GM19467 (cell line): ENCODE results near the gene CCL18.
"Not testable (repeated sequence)": the region's sequence is repeated elsewhere in the genome, so short reads cannot be mapped to it uniquely, and the experiment has no call there.

Experiments
- ATAC-seq: cut with Tn5 transposase; IDR thresholded peaks from one replicate; pipeline ENCODE4 v1.9.1; 2021; ENCODE audit warnings: mild to moderate bottlenecking, moderate library complexity; ENCODE audit not compliant: unreplicated experiment

Gene CCL18

DNA sequence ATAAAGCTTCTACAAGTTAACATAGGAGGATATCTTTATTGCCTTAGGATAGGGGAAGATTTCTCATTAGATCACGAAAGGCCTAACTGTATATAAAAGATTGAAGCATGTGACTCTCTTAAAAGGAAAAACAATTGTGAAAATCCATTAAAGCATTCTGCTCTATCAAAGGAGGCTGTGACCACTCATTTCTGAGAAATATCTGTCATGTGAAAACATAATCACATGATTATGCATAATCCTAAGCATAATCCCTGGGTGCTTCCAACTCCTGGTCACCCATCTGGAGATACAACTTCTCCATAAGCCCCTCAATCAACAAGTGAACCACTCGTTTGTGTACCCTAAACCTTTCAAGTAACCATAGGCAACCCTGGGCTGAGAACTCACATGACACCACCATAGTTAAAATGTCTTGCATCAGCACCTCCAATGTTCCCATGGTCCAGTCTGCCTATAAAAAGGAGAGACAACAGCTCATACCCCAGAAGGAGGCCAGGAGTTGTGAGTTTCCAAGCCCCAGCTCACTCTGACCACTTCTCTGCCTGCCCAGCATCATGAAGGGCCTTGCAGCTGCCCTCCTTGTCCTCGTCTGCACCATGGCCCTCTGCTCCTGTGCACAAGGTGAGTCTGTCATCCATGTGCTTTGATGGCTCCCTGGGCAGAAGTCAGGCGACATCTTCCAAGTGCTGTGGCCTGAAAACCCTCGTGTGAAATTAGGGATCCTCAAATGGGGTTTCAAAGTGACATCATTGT is at the start of gene CCL18:
Gene CCL18, plus strand, starts transcription at position 487 of the 756 bp plus-strand sequence. Its CDS starts 71 bp downstream, at position 558.
- no peak for ATAC-seq

DNA sequence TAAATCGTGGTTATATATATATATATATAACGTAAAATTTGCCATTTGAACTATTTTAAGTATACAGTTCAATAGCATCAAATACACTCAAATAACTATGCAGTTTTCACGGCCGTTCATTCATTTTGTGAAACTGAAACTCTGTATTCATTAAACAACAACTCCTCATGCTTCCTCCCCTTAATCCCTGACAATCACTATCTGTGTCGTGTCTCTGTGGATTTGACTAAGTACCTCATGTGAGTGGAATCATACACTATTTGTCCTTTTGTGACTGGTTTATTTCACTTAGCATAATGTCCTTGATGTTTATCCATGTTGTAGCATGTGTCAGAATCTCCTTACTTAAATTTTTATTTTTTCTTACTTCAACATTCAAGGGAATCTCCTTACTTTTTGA is 49.1 kb upstream of the CCL18 start:
- no peak for ATAC-seq

DNA sequence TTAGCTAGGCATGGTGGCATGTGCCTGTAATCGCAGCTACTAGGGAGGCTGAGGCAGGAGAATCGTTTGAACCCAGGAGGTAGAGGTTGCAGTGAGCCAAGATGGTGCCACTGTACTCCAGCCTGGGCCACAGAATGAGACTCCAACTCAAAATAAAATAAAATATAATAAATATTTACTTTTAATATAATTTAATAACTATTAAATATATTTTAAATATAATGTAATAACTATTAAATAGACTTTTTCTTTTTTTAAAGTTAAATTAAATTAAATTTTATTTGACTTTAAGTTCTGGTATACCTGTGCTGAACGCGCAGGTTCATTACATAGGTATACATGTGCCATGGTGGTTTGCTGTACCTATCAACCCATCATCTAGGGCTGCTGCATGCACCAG is 48.2 kb upstream of the CCL18 start:
- ATAC-seq = not testable (repeated sequence)

GRCh38 chr17:36016555-36016954 is 47.5 kb upstream of the CCL18 start:
- no peak for ATAC-seq

DNA sequence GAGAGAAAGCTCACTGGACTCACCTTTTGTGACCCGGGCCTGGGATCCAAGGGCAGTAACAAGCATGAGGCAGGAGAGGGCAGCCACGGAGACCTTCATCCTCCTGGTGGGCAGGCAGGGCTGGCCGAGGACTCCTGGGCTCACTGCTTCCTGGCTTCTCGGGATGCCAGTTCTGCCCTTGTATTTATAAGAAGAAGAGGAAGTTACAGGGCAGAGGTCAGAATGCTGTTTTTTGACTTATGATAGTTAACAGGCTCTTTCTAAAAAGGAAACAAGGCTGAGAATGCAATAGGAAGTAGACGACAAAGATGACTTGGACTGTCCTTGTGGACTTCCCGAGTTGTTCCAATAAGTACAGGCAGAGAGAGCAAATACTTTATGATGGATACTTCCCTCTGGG is 46.3 kb upstream of the CCL18 start, which contains the start of gene CCL23:
Gene CCL23, minus strand, starts transcription at position 174 of the 400 bp plus-strand sequence. Its CDS starts 75 bp downstream, at position 99.
- ATAC-seq = no peak

- no peak for ATAC-seq
These were observed 44.6 kb upstream of the CCL18 start for GRCh38 chr17:36019423-36019822.

DNA sequence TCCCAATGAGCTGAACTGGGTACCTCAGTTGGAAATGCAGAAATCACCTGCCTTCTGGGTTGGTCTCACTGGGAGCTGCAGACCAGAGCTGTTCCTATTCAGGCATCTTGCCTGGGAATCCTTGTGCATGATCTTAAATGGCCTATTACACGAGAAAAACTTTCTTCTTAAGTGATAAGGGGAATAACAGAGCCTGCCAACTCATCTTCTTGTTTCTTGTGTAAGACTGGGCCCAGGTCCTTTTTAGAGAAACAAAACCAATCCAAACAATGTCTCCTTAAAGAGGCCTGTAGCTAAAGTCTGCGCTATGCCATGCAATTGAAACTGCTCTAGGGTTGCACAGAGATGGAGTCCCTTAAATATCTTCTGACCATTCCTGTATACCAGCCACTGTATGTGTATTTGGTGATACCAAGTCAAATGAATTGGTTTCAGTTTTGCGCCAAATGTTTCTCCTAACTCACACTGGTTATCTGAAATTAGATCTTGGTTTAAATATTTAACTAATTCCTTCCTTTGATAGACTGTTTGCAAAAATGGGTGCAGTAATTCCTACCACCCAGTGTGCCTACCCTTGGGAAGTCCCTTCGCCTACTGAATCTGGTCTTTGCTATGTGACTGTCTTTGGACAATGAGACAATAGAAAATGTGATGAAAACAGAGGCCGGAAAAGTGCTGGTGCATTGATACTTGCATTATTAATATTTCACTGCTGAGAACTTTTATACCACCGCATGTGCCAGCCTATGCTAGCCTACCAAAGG is 39.8 kb upstream of the CCL18 start:
- ATAC-seq = no peak

DNA sequence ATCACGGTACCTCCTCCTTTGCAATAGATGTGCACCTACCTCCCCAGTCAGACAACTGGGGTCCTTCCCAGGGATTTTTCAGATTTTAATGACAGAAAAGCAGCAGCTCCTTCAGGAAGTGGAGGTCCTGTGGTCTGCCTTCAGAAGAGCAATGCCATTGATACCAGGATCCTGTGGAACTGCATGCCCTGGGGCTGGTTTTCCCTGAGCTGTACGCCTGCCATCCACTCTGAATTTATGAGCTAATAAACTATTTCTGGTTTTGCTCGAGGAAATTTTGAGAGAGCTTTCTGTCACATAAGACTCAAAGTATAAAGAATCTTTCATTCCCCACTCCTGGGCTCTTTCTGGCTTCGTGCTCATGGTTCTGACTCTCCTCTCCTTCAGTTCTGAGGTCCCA is 36.3 kb upstream of the CCL18 start:
- no peak for ATAC-seq

- ATAC-seq = no peak
These were observed 33.1 kb upstream of the CCL18 start for GRCh38 chr17:36030956-36031355.

- no peak for ATAC-seq
These were observed 29.9 kb upstream of the CCL18 start for GRCh38 chr17:36034127-36034526.

- no peak for ATAC-seq
These were observed 27.8 kb upstream of the CCL18 start for GRCh38 chr17:36036235-36036634.

GRCh38 chr17:36048066-36048465 is 16.0 kb upstream of the CCL18 start:
- ATAC-seq = no peak

DNA sequence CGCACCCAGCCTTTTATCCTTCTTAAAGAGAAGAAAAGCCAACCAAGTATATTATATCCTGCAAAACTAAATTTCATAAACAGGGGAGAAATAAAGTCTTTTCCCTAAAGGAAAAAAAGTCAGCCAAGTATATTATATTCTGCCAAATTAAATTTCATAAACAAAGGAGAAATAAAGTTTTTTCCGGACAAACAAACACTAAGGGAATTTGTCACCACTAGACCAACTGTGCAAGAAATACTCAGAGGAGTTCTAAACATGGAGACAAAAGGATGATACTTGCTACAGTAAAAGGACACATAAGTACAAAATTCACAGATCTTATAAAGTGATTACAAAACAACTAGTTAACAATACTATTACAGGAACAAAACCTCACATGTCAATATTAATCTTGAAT is 14.4 kb upstream of the CCL18 start:
- ATAC-seq = no peak

GRCh38 chr17:36055171-36055570 is 8.9 kb upstream of the CCL18 start:
- no peak for ATAC-seq

- no peak for ATAC-seq
These were observed 8.1 kb upstream of the CCL18 start for GRCh38 chr17:36055921-36056520.

DNA sequence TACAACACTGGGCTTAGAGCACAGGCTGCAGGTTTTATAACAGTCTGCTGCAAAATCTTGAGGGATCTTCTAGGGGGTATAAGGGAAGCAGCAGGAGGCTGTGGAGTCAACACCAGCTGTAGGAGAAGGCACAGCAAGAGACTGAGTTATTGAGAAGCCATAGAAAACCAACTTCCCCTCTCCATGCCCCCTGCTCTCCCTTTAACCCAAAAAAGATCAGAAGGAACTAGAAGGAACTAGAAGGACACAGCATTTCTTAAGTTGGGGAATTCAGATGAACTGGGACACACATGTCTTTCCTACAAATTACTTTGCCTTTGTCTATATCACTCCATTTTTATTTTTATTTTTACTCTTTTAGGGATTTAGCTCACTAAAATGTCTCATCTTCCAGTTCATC is 6.2 kb upstream of the CCL18 start:
- no peak for ATAC-seq

DNA sequence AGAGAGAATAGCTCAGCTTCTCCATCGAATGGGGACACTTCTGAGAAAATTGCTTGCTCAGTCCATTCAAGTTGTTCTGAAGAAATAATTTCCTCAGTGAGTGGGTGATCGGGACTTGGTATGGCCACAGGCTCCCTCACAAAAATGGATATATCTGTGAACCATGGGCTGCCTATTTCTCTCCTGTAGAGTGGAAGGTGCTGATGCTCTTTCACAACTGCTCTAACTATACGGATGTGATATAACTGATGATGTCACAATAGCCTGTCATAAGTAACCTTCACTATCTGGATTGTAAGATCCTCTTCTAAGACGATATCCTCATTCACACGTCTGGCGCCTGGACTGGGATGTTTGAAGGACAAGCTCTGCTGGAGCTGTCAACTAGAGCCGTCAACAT is 4.7 kb upstream of the CCL18 start:
- no peak for ATAC-seq

- ATAC-seq = no peak
These were observed 3.3 kb upstream of the CCL18 start for GRCh38 chr17:36060816-36061215.

GRCh38 chr17:36066365-36066985 is 2.4 kb downstream of the CCL18 start:
- no peak for ATAC-seq

DNA sequence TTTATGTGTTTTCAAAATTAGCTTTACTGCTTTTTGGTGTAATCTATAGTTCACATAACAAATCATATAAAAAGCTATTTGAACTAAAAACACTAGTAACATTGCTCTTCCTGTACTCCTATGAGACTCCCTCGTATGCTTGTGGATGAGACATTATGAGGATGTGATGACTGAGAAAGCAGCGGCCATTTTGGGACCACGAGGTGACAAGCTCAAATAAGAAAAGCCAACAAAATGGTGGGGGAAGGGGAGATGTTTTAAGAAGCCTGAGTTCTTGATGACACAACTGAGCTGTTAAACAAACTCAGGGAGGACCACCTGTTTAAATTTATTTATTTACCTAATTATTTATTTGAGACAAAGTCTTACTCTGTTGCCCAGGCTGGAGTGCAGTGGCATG is 4.5 kb downstream of the CCL18 start:
- no peak for ATAC-seq

DNA sequence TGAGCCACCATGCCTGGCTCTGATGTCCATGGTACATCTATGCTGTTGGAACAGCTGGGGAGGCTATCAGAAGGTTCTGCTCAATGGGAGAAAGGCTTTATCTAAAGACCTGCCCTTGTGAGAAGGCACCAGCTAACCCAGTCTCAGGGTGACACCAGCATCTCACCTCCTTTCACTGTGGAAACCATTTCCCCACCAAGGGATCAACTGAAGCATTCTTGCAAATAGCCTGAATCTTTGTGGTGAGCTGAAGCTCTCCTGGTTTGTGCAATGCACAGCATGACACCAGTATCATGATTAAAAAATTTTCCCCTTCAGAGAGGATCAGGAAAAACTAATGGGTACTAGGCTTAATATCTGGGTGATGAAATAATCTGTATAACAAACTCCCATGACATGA is 5.1 kb downstream of the CCL18 start:
- ATAC-seq = no peak
